Activated CD8-positive, alpha-beta T cell treated with anti-CD3 and anti-CD28 coated beads for 36 hours (primary cell): Measurements from ENCODE around the gene RGL2. TPM values are rescaled to one million over a fixed set of nuclear protein-coding genes. Genes with fewer than 3 reads are reported as not detected.
A peak's percentile ranks its signal among the peaks of the same experiment; 100 is the strongest.

Experiments used
- ATAC-seq: fragments of 200-7000 bp; cut with Tn5 transposase; one replicate; pipeline ENCODE4 v1.10.0; 2021; ENCODE audit warnings: mild to moderate bottlenecking, moderate library complexity
- CTCF ChIA-PET: fragments of 350-600 bp; sonication (Branson Sonifier 250); formaldehyde crosslinking; loops from one replicate; lab custom pipeline; 2021; ENCODE audit warnings: antibody characterized with exemption; lab: Charles Lee
- POLR2A ChIA-PET: fragments of 350-600 bp; sonication (Branson Sonifier 250); formaldehyde crosslinking; loops from one replicate; lab custom pipeline; 2021; ENCODE audit warnings: antibody characterized with exemption; lab: Charles Lee
- DNase-seq: peaks from one replicate; pipeline ENCODE4 v3.0.0-alpha.2; 2020
- H3K27ac Mint-ChIP-seq: one replicate; pipeline ENCODE4 v1.8.0; 2021; ENCODE audit warnings: mild to moderate bottlenecking, mixed read lengths
- H3K27me3 Mint-ChIP-seq: one replicate; pipeline ENCODE4 v1.8.0; 2021; ENCODE audit warnings: mixed read lengths
- H3K36me3 Mint-ChIP-seq: one replicate; pipeline ENCODE4 v1.8.0; 2021; ENCODE audit warnings: low read depth, mixed read lengths
- H3K4me1 Mint-ChIP-seq: one replicate; pipeline ENCODE4 v1.8.0; 2021; ENCODE audit warnings: low read depth, mixed read lengths
- H3K4me3 Mint-ChIP-seq: one replicate; pipeline ENCODE4 v1.8.0; 2021; ENCODE audit warnings: mild to moderate bottlenecking, moderate library complexity, mixed read lengths
- H3K9me3 Mint-ChIP-seq: one replicate; pipeline ENCODE4 v1.8.0; 2021; ENCODE audit warnings: mixed read lengths
- intact Hi-C: fragments of 100-400 bp; cut with micrococcal nuclease; formaldehyde crosslinking; loops from one replicate; pipeline ENCODE4 v1.10.0; 2022
- total RNA-seq, 2 experiments: library from RNA; stranded (reverse); gene quantifications; one replicate each; pipeline ENCODE4 v1.2.3, GENCODE V29; 2021
- TF ChIP-seq, protein P1 (sequence below): fragments of 200-600 bp; IDR thresholded peaks from one replicate; pipeline ENCODE4 v1.8.0; 2022; ENCODE audit warnings: antibody characterized with exemption, mild to moderate bottlenecking

RGL2 gene
- total RNA-seq, 2 experiments from 2014 or later, result 24.2 to 24.3 TPM

DNA sequence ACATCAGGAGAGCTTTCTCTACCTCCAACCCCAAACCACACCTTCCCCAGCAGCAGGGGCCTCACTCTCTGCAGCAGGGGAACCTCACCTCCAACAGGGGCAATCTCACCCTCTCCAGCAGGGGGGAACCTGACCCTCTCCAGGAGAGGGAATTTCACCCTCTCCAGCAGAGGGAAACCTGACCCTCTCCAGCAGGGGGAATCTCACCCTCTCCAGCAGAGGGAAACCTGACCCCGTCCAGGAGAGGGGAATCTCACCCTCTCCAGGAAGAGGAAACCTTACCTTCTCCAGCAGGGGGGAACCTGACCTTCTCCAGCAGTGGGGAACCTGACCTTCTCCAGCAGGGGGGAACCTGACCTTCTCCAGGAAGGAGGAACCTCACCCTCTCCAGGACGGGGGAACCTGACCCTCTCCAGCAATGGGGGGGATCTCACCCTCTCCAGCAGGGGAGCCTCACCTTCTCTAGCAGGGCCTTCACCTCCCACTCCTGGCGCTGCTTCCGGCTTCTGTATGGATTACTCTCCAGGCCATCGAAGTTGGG lies 18.7 kb downstream of the RGL2 start:
- Mint-ChIP-seq H3K4me3 (no peak overlapping the region), H3K27ac (peak overlapping the region; percentile 20), H3K36me3 (peaks cover 29% of the 10 kb centered on the region), H3K9me3 (no peaks in the 10 kb centered on the region), H3K4me1 (peaks cover 29% of the 10 kb centered on the region), H3K27me3 (no peaks in the 10 kb centered on the region)
- POLR2A ChIA-PET, result interaction anchor here (9.5 kb wide), 1 partner anchor 13 kb away, joined by 261 read pairs; the partner anchor contains the start of genes PFDN6, RGL2 and WDR46
- TF ChIP-seq, protein P1, sequence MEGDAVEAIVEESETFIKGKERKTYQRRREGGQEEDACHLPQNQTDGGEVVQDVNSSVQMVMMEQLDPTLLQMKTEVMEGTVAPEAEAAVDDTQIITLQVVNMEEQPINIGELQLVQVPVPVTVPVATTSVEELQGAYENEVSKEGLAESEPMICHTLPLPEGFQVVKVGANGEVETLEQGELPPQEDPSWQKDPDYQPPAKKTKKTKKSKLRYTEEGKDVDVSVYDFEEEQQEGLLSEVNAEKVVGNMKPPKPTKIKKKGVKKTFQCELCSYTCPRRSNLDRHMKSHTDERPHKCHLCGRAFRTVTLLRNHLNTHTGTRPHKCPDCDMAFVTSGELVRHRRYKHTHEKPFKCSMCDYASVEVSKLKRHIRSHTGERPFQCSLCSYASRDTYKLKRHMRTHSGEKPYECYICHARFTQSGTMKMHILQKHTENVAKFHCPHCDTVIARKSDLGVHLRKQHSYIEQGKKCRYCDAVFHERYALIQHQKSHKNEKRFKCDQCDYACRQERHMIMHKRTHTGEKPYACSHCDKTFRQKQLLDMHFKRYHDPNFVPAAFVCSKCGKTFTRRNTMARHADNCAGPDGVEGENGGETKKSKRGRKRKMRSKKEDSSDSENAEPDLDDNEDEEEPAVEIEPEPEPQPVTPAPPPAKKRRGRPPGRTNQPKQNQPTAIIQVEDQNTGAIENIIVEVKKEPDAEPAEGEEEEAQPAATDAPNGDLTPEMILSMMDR, result peak; percentile 19
- CTCF ChIA-PET, result interaction anchor here (1.5 to 5.6 kb wide), 2 partner anchors 9 to 31 kb away, joined by 3 to 35 read pairs; partner anchors contain the start of genes PFDN6 and WDR46
- intact Hi-C loops, result no loop called here
- no peak for DNase-seq
- no peak for ATAC-seq

DNA sequence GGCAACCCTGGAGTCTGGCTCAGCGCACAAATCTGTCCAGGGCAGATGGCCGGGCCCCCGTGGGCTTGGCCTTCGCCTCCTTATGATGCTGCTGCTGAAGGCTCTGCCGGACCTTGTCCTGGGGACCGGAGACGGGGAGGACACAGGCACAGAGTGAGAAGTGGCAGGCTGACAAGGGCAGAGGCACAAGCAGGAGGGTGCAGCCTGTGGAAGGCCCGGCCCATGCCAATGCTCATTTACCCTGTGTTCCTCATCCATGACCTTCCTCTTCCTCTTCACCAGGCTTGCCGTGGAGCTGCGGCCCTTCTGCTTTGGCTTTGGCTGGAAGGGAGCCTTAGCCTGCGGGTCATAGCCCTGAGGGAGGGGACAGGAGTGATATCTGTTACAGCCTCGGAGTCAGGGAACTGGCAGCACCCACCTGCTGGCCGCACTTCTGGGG lies 19.5 kb downstream of the RGL2 start:
- Mint-ChIP-seq H3K4me1 (peaks cover 36% of the 10 kb centered on the region), H3K27me3 (no peaks in the 10 kb centered on the region), H3K9me3 (no peaks in the 10 kb centered on the region), H3K27ac (no peak overlapping the region), H3K4me3 (no peak overlapping the region), H3K36me3 (peaks cover 32% of the 10 kb centered on the region)
- ChIA-PET POLR2A (interaction anchor here (1.2 to 9.5 kb wide), 2 partner anchors 14 to 29 kb away, joined by 3 to 261 read pairs; partner anchors contain the start of genes PFDN6, RGL2 and WDR46), CTCF (interaction anchor here (1.1 to 5.6 kb wide), 4 partner anchors 10 to 147 kb away, joined by 3 to 35 read pairs (median 8); partner anchors contain the start of genes PFDN6, RXRB, SLC39A7 and WDR46)
- TF ChIP-seq, protein P1, result no peak
- no peak for ATAC-seq
- no peak for DNase-seq
- intact Hi-C loops, result no loop called here

DNA sequence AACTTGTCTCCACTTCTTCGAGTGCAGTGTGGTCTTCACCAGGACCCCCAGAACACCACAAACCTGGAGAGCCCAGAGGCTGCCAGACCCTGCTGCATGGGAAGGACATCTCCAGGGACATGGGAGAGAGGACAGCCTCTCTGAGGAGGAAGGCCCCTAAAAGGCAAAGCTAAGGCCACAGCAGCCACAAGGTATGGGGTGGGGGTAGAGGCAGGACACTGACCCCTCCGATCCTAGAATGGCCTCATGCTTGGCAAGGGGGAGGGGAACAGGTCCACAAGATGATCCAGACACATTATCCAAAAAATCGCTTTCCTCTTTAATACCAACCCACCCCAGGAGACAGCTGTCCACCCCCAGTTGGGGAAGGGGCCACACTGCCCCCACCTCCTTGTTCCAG lies 19.9 kb downstream of the RGL2 start:
- intact Hi-C loops, result no loop called here
- CTCF ChIA-PET, result interaction anchor here (1.1 to 5.6 kb wide), 6 partner anchors 10 to 147 kb away, joined by 3 to 35 read pairs (median 10); partner anchors contain the start of genes PFDN6, RGL2, RXRB and SLC39A7
- no peak overlapping the region for H3K4me3 Mint-ChIP-seq
- H3K27me3 Mint-ChIP-seq, result no peaks in the 10 kb centered on the region
- H3K27ac Mint-ChIP-seq, result peak overlapping the region; percentile 94
- peaks cover 34% of the 10 kb centered on the region for H3K36me3 Mint-ChIP-seq
- POLR2A ChIA-PET, result interaction anchor here (1.1 to 9.5 kb wide), 7 partner anchors 14 to 71 kb away, joined by 3 to 261 read pairs (median 11); partner anchors contain the start of genes PFDN6, RGL2, RING1 and TAPBP
- peaks cover 38% of the 10 kb centered on the region for H3K4me1 Mint-ChIP-seq
- ATAC-seq (no peak), DNase-seq (no peak)
- H3K9me3 Mint-ChIP-seq, result no peaks in the 10 kb centered on the region
- TF ChIP-seq, protein P1, result no peak

DNA sequence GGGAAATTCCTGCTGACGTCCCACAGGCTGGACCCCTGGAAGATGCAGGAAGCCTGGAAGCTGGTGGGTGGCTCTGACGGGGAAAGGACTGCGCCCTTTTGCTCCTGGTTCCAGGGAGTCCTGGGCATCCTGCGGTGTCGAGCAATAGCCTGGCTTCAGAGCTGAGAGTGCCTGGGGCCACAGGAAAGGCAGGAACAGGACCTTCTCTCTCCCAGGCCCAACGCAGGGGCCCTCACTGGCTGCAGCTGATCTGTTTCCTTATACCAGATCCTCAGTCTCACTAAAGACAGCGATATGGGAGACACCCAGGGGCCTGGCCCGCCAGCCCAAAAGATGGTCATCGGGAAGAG lies 20.4 kb downstream of the RGL2 start:
- H3K9me3 Mint-ChIP-seq, result no peaks in the 10 kb centered on the region
- POLR2A ChIA-PET, result interaction anchor here (0.6 to 9.5 kb wide), 11 partner anchors 15 to 176 kb away, joined by 3 to 261 read pairs (median 5); partner anchors contain the start of genes PFDN6, RGL2, RING1 and TAPBP
- ATAC-seq (no peak), DNase-seq (no peak)
- H3K36me3 Mint-ChIP-seq, result peaks cover 39% of the 10 kb centered on the region
- H3K27me3 Mint-ChIP-seq, result no peaks in the 10 kb centered on the region
- no peak overlapping the region for H3K4me3 Mint-ChIP-seq
- intact Hi-C loops, result no loop called here
- CTCF ChIA-PET, result interaction anchor here (1.1 to 5.6 kb wide), 9 partner anchors 11 to 155 kb away, joined by 3 to 35 read pairs (median 8); partner anchors contain the start of genes PFDN6, RGL2, RXRB and SLC39A7
- peak overlapping the region; percentile 94 for H3K27ac Mint-ChIP-seq
- peaks cover 38% of the 10 kb centered on the region for H3K4me1 Mint-ChIP-seq
- TF ChIP-seq, protein P1, result no peak
